ENCODE results near the gene PRRX2.

DNA sequence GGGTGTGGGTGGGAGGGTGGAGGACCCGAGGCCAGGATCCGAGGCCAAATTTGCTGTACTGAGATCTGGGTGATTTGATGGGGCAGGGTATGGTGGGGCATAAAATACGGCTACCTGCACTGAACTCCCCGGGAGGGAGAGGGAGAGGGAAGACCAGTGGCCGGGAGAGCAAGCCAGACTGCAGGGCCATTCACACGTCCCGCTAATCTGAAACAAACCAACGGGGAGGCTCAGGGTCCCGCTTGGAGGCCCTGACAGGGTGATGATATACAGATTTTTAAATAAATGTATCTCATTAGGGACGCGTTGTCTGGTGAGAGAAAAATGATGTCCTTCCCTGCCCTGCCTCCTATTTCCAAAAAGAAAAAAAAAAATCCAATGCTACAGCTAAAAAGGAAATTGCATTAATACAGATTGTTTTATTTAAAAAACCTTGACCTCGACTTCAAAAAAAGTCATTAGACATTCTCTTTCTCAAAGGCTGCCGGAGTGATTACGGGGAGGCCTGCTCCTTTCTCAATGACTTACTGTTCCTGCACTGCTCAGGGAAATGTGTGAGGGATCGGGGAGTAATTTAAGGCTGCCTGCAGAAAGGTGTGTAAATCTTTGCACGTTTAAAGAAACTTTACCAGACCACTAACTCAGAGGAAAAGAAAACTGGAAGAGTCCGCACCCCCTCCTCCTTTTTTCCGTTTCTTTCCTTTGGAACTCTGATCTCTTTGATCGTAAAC is 11.5 kb upstream of the PRRX2 start:
- TF ChIP-seq, protein P1, sequence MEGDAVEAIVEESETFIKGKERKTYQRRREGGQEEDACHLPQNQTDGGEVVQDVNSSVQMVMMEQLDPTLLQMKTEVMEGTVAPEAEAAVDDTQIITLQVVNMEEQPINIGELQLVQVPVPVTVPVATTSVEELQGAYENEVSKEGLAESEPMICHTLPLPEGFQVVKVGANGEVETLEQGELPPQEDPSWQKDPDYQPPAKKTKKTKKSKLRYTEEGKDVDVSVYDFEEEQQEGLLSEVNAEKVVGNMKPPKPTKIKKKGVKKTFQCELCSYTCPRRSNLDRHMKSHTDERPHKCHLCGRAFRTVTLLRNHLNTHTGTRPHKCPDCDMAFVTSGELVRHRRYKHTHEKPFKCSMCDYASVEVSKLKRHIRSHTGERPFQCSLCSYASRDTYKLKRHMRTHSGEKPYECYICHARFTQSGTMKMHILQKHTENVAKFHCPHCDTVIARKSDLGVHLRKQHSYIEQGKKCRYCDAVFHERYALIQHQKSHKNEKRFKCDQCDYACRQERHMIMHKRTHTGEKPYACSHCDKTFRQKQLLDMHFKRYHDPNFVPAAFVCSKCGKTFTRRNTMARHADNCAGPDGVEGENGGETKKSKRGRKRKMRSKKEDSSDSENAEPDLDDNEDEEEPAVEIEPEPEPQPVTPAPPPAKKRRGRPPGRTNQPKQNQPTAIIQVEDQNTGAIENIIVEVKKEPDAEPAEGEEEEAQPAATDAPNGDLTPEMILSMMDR (IDR thresholded peaks at IDR 0.05; ENCODE audit: poor library complexity) = no peak
- no peak for TF ChIP-seq EZH2phosphoT487 (IDR thresholded peaks at IDR 0.05; ENCODE audit: low read depth, severe bottlenecking, unreplicated experiment)
- no peak for TF ChIP-seq EZH2 (IDR thresholded peaks at IDR 0.05; ENCODE audit: borderline replicate concordance)
